Measurements from ENCODE around the gene UBA3.

DNA sequence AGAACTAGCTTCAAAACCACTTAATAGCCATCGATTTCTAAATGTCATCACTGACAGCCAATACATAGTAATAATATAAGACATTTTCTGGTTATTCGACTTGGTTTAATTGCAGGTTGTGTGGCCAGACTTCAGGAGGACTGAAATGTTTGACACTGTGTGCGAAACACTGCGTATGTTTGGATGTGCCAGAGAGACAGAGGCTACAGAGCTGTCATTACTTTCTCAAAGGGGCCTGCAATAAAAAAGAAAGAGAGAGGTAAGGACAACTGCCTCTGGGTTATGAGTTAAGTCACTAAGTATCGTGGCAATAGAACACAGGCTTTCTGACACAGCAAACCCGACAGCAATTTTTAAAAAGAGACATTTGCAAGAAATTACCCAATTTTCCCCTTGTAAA is 41.3 kb upstream of the UBA3 start:
- TF ChIP-seq, protein P1, sequence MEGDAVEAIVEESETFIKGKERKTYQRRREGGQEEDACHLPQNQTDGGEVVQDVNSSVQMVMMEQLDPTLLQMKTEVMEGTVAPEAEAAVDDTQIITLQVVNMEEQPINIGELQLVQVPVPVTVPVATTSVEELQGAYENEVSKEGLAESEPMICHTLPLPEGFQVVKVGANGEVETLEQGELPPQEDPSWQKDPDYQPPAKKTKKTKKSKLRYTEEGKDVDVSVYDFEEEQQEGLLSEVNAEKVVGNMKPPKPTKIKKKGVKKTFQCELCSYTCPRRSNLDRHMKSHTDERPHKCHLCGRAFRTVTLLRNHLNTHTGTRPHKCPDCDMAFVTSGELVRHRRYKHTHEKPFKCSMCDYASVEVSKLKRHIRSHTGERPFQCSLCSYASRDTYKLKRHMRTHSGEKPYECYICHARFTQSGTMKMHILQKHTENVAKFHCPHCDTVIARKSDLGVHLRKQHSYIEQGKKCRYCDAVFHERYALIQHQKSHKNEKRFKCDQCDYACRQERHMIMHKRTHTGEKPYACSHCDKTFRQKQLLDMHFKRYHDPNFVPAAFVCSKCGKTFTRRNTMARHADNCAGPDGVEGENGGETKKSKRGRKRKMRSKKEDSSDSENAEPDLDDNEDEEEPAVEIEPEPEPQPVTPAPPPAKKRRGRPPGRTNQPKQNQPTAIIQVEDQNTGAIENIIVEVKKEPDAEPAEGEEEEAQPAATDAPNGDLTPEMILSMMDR (IDR thresholded peaks at IDR 0.05; ENCODE audit: low read depth, low read length, poor library complexity, severe bottlenecking): no peak
- no peak for TF ChIP-seq EZH2phosphoT487 (IDR thresholded peaks at IDR 0.05; ENCODE audit: borderline replicate concordance, low read length)
